Measurements from ENCODE around the gene SLC18B1.

The SLC18B1 gene

GRCh38 chr6:132797951-132798868, at the start of gene SLC18B1:
SLC18B1 (minus strand) TSS chr6:132798637; CDS start chr6:132798456, 181 bp downstream.
- peak; percentile 59 for DNase-seq

- no peak for DNase-seq
Measured at GRCh38 chr6:132843316-132844035, 45.0 kb upstream of the SLC18B1 start.

- no peak for DNase-seq
Measured at GRCh38 chr6:132841966-132842365, 43.5 kb upstream of the SLC18B1 start.

- DNase-seq = no peak
Measured at GRCh38 chr6:132832891-132833290, 34.5 kb upstream of the SLC18B1 start.

- no peak for DNase-seq
Measured at GRCh38 chr6:132830334-132830751, 31.9 kb upstream of the SLC18B1 start.

GRCh38 chr6:132820629-132821381, 22.4 kb upstream of the SLC18B1 start:
- no peak for DNase-seq

GRCh38 chr6:132819405-132820161, 21.1 kb upstream of the SLC18B1 start:
- DNase-seq = no peak

GRCh38 chr6:132818404-132819359, 20.2 kb upstream of the SLC18B1 start:
- no peak for DNase-seq

GRCh38 chr6:132817554-132818403, 19.3 kb upstream of the SLC18B1 start:
- no peak for DNase-seq

- no peak for DNase-seq
Measured at GRCh38 chr6:132816660-132817059, 18.2 kb upstream of the SLC18B1 start.

- DNase-seq = peak; percentile 36
Measured at GRCh38 chr6:132814716-132815570, 16.5 kb upstream of the SLC18B1 start.

- peak; percentile 51 for DNase-seq
Measured at GRCh38 chr6:132813173-132813856, 14.9 kb upstream of the SLC18B1 start.

- no peak for DNase-seq
Measured at GRCh38 chr6:132812756-132813172, 14.3 kb upstream of the SLC18B1 start.

- no peak for DNase-seq
Measured at GRCh38 chr6:132812255-132812732, 13.9 kb upstream of the SLC18B1 start.

GRCh38 chr6:132811276-132811675, 12.8 kb upstream of the SLC18B1 start:
- no peak for DNase-seq

GRCh38 chr6:132805548-132805947, 7.1 kb upstream of the SLC18B1 start:
- DNase-seq = no peak

GRCh38 chr6:132804251-132804650, 5.8 kb upstream of the SLC18B1 start:
- DNase-seq = no peak

- DNase-seq = no peak
Measured at GRCh38 chr6:132800656-132801055, 2.2 kb upstream of the SLC18B1 start.
